Brain microvascular endothelial cell (primary cell): ENCODE results near the gene CACTIN.
A peak's percentile ranks its signal among the peaks of the same experiment; 100 is the strongest.

Source experiments
- DNase-seq: peaks from one replicate; pipeline ENCODE4 v3.0.0-alpha.2; 2020
- H3K27ac ChIP-seq: fragments of 250-450 bp; sonication (Bioruptor Pico); 2 replicates; pipeline ENCODE4 v1.5.1; 2020; ENCODE audit warnings: mild to moderate bottlenecking, moderate library complexity
- H3K27me3 ChIP-seq: fragments of 250-450 bp; sonication (Bioruptor Pico); replicated peaks from 2 replicates; pipeline ENCODE4 v1.5.1; 2020; ENCODE audit warnings: mild to moderate bottlenecking
- H3K36me3 ChIP-seq: fragments of 250-450 bp; sonication (Bioruptor Pico); replicated peaks from 2 replicates; pipeline ENCODE4 v1.5.1; 2020; ENCODE audit warnings: mild to moderate bottlenecking
- H3K4me3 ChIP-seq: 2 replicates; pipeline ENCODE4 v1.5.1; 2011; ENCODE audit warnings: low read depth, mild to moderate bottlenecking, control low read depth, low read length, moderate library complexity
- in situ Hi-C: cut with HindIII; loops from 2 replicates; pipeline ENCODE4 v1.10.0; 2017; ENCODE audit warnings: low sequenced_read_pairs, low pct_ligation_motif_present
- TF ChIP-seq, protein P1 (sequence below): IDR thresholded peaks from 2 replicates; pipeline ENCODE4 v1.5.1; 2011; ENCODE audit warnings: low read depth, mild to moderate bottlenecking, moderate library complexity, low read length, control low read depth, inconsistent platforms; ENCODE audit errors: missing control alignments

Gene CACTIN

DNA sequence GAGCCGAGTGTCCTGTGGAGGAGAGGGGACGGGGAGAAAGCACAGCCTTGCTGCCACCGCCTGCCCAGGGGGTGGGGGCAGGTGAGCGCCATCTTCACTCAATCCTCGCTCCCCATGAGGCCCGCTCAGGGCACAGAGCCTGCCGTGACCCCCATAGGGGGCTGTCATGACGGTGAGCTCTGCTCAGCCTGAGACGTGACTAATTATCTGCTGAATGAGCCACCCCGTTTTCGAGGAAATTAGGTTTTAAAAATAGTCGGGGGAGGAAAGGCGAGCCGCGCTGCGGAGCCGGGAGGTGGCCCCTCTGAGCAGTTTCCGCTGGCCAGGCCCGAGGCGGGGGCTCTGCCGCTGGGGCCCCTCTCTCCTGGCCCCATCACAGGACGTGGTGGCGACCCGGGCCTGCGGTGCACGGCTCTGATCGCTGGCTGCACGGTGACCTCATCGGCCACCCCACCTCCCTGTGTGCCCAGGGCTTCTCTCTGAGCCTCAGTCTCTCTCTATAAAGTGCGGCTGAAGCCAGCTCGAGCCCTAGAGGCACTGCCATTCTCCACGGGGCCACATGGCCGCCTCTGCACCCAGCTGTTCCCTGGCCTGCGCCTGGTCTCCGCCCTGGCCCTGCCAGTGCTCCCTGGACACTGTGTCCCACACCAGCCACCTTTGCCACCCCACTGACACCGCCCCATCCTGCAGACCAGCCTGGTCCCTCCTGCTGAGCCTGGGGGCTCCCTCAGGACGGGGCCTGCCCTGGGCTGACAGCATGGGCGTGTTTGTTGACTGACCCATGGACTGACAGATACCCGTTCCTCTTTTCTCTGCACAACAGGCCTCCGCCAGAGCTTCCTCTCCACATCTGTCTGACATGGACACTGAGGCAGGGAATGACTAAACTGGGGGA is 45.3 kb upstream of the CACTIN start:
- DNase-seq = no peak
- in situ Hi-C loops = no loop called here
- peak overlapping the region; percentile 79 for H3K27ac ChIP-seq
- H3K27me3 ChIP-seq = no peaks in the 10 kb centered on the region
- H3K36me3 ChIP-seq = no peaks in the 10 kb centered on the region
- H3K4me3 ChIP-seq = no peak overlapping the region
- TF ChIP-seq, protein P1, sequence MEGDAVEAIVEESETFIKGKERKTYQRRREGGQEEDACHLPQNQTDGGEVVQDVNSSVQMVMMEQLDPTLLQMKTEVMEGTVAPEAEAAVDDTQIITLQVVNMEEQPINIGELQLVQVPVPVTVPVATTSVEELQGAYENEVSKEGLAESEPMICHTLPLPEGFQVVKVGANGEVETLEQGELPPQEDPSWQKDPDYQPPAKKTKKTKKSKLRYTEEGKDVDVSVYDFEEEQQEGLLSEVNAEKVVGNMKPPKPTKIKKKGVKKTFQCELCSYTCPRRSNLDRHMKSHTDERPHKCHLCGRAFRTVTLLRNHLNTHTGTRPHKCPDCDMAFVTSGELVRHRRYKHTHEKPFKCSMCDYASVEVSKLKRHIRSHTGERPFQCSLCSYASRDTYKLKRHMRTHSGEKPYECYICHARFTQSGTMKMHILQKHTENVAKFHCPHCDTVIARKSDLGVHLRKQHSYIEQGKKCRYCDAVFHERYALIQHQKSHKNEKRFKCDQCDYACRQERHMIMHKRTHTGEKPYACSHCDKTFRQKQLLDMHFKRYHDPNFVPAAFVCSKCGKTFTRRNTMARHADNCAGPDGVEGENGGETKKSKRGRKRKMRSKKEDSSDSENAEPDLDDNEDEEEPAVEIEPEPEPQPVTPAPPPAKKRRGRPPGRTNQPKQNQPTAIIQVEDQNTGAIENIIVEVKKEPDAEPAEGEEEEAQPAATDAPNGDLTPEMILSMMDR = peak; percentile 48

DNA sequence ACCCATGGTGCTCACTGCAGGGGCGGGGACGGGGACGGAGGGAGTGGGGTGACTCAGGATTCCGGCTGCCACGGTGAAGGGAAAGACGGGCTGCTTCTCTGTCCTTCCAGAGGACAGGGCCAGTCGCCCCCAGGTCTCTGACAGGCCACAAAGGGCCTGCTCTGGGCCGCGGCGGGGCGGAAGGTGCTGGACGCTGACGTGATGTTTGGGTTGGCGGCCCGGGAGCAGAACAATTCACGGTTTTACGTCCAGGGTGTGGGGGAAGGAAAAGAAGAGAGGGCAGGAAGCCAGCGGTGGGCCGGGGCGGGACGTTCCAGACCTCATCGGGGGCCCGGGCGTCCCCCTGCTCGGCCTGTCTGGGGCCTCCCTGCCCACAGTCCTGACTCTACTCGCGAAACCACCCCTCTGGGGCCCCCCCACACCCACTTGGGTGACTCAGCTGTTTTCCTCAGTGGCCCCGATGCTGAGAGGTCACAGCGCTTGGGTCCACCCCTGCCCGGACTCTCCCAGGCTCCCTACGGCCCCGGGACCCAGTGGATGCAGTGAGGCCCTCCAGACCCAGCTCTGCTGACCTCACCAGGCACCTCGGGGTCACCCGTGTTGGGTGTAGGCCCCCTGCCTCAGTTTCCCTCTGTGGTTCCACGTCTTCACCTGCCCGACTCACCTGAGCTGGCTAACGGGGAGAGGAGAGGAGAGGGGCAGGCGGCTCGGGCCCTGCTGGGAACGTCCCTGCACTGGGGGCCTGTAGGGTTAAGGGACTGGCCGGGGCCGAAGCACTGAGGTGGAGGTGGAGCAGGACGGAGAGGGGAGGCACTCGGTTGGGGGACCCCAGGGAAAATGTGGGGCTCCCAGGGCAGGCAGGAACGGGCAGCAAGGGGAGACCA is 44.4 kb upstream of the CACTIN start:
- Histone ChIP-seq H3K4me3 (no peak overlapping the region), H3K36me3 (peaks cover 5% of the 10 kb centered on the region), H3K27me3 (no peaks in the 10 kb centered on the region), H3K27ac (peak overlapping the region; percentile 79)
- TF ChIP-seq, protein P1 = no peak
- in situ Hi-C loops = no loop called here
- DNase-seq = peak; percentile 56

DNA sequence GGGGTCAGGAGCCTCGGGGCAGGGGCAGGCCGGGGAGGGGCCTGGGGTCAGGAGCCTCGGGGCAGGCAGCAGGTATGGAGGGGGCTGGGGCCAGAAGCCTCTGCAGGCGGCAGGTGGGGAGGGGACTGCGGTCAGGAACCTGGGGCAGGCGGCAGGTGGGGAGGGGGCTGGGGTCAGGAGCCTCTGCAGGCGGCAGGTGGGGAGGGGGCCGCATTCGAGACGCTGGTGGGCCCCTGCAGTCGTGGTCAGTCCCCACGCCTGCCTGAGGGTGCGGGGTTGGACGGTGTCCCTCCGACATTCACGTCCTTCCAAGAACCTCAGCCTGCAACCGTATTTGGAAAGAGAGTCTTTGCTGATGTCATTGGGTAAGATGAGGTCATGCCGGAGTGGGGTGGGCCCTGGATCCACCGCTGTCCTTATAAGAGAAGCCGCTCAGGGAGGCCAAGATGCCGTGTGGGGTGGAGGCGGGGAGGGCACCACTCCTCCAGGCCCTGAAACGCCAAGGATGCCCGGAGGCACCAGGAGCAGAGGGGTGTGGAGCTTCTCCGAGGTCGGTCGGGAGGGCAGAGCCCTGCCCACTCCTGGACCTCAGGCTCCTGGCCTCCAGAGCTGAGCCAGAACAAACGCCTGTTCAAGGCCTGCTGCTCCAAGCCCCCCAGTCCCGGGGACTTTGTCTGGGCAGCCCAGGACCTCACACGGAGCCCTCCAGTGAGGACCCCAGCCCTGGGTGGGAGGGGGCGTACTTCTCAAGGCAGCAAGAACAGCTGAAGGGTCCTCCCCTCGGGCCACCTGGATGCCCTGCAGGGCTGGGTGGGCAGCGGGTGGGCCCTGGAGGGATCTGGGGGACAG is 43.6 kb upstream of the CACTIN start:
- Histone ChIP-seq H3K27me3 (no peaks in the 10 kb centered on the region), H3K4me3 (peak overlapping the region; percentile 24), H3K36me3 (peaks cover 5% of the 10 kb centered on the region), H3K27ac (peak overlapping the region; percentile 79)
- DNase-seq = peak; percentile 65
- TF ChIP-seq, protein P1 = no peak
- in situ Hi-C loops = no loop called here

DNA sequence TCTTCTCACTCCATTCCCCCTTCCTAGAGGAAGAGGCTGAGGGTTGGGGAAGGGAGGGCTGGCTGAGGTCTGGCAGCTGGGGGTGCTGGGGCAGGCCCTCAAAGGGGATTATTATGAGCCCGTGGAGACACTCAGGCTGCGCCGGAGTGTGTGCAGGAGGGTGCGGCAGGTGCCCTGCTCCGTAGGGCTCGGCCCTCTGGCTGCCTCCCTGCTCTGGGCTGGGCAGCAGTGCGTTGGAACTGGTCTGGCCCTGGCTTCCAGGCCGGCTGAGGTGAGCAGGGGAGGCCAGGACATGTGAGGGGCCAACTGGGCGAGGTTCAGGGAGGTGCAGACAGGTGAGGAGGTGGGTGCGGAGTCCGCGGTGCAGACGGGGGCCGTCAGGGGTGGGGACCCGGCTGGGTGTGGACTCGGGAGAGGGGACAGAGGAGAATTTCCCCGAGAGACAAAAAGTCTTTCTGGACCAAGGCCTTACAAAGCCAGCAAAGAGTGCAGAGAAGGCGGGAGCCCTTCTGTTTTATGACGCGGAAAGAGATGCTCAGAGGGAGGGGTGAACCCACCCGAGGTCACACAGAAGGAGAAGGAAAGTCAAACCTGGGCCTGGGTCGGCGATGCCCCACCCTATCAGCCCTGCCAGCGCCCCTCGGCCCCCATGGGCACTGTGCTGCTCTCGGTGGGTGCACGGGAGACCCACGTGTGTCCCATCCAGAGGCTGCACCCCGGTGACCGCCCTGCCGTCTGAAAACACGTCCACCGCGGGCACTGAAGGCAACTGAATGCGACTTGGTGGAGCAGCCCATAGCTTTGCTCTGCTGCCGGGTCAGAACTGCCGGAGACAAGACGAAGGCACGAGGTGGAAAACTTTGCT is 42.7 kb upstream of the CACTIN start:
- Histone ChIP-seq H3K36me3 (peaks cover 5% of the 10 kb centered on the region), H3K4me3 (no peak overlapping the region), H3K27ac (no peak overlapping the region), H3K27me3 (no peaks in the 10 kb centered on the region)
- TF ChIP-seq, protein P1 = no peak
- in situ Hi-C loops = no loop called here
- no peak for DNase-seq
